Endothelial cell of umbilical vein (primary cell): ENCODE data around the gene MYH9. TPM values are rescaled to one million over a fixed set of nuclear protein-coding genes. Genes with fewer than 3 reads are reported as not detected.
A peak's percentile ranks its signal among the peaks of the same experiment; 100 is the strongest.

ENCODE experiments used
- BruUV-seq: library from RNA; stranded (reverse); fragments of 400-500 nt; replicated peaks from 2 replicates; lab custom pipeline; 2021; lab: Mats Ljungman, UMichigan
- CTCF ChIA-PET: fragments of 300-600, 350-600 bp; sonication (Branson Sonifier 250); formaldehyde crosslinking; loops from one replicate; lab custom pipeline; 2021; ENCODE audit warnings: antibody characterized with exemption, inconsistent platforms; lab: Charles Lee
- POLR2A ChIA-PET: fragments of 300-600, 350-600 bp; sonication (Branson Sonifier 250); formaldehyde crosslinking; loops from one replicate; lab custom pipeline; 2021; ENCODE audit warnings: antibody characterized with exemption, inconsistent platforms; lab: Charles Lee
- DNase-seq: peaks from one replicate; pipeline ENCODE4 v3.0.0-alpha.2; 2011; ENCODE audit warnings: low read depth, low spot score
- FAIRE-seq: peaks from 2 replicates; lab custom pipeline; 2011; peaks lifted over from hg19 to GRCh38; lab: Jason Lieb, UNC
- H2AFZ ChIP-seq: 2 replicates; pipeline ENCODE4 v1.6.0; 2012; ENCODE audit warnings: low read depth, low read length, control low read depth, inconsistent platforms
- H3K27ac ChIP-seq: 2 replicates; pipeline ENCODE4 v1.5.1; 2011; ENCODE audit warnings: low read depth, mild to moderate bottlenecking, control low read depth, low read length, moderate library complexity; ENCODE audit not compliant: insufficient read depth
- H3K27me3 ChIP-seq, 2 experiments: 2 replicates each; pipeline versions ENCODE4 v1.6.0 to v1.6.1; 2011; ENCODE audit warnings: low read length in 2 of 2, mixed read lengths in 1 of 2; ENCODE audit not compliant: control insufficient read depth in 2 of 2, insufficient read depth in 2 of 2
- H3K36me3 ChIP-seq, 2 experiments: 2 replicates in 1 of 2; 3 replicates in 1 of 2; pipeline ENCODE4 v1.5.1; 2011; ENCODE audit warnings: low read length in 2 of 2, mild to moderate bottlenecking in 1 of 2, moderate library complexity in 1 of 2; ENCODE audit not compliant: control insufficient read depth in 2 of 2, insufficient read depth in 2 of 2; ENCODE audit errors: extremely low read depth in 1 of 2
- H3K4me1 ChIP-seq: 3 replicates; pipeline ENCODE4 v1.5.1; 2011; ENCODE audit warnings: mild to moderate bottlenecking, low read length; ENCODE audit not compliant: control insufficient read depth, insufficient read depth; ENCODE audit errors: extremely low read depth
- H3K4me2 ChIP-seq: 2 replicates; pipeline ENCODE4 v1.6.1; 2011; ENCODE audit warnings: low read length, control low read depth, mixed read lengths; ENCODE audit not compliant: insufficient read depth
- H3K4me3 ChIP-seq, 3 experiments: fragments of 200-600 bp in 1 of 3; sonication (generic), shearing (Covaris generic) in 1 of 3; replicated peaks in 1 of 3; 2 replicates each; pipeline ENCODE4 v1.5.1; 2011 to 2016; ENCODE audit warnings: control low read depth in 3 of 3, low read length in 3 of 3, mild to moderate bottlenecking in 2 of 3, inconsistent platforms in 1 of 3, low read depth in 1 of 3, moderate library complexity in 1 of 3; ENCODE audit not compliant: insufficient read depth in 1 of 3
- H3K79me2 ChIP-seq: 2 replicates; pipeline ENCODE4 v1.6.0; 2012; ENCODE audit warnings: low read length, inconsistent platforms; ENCODE audit not compliant: control insufficient read depth, insufficient read depth
- H3K9ac ChIP-seq: replicated peaks from 2 replicates; pipeline ENCODE3; 2011; ENCODE audit warnings: low read length, control low read depth; ENCODE audit not compliant: insufficient read depth; ENCODE audit errors: extremely low read depth
- H3K9me1 ChIP-seq: replicated peaks from 3 replicates; pipeline ENCODE4 v1.6.0; 2011; ENCODE audit warnings: mild to moderate bottlenecking, low read length; ENCODE audit not compliant: control insufficient read depth, insufficient read depth; ENCODE audit errors: extremely low read depth
- H3K9me3 ChIP-seq: replicated peaks from 2 replicates; pipeline ENCODE4 v1.5.1; 2012; ENCODE audit warnings: low read length, inconsistent platforms; ENCODE audit not compliant: control insufficient read depth, insufficient read depth
- H4K20me1 ChIP-seq: replicated peaks from 2 replicates; pipeline ENCODE3; 2011; ENCODE audit warnings: mild to moderate bottlenecking, low read length; ENCODE audit not compliant: control insufficient read depth, insufficient read depth; ENCODE audit errors: extremely low read depth
- EZH2 ChIP-seq: IDR thresholded peaks from 2 replicates; pipeline ENCODE4 v1.6.1; 2012; ENCODE audit warnings: borderline replicate concordance, low read depth, mild to moderate bottlenecking, moderate library complexity, low read length, inconsistent platforms; ENCODE audit not compliant: severe bottlenecking
- GATA2 ChIP-seq: IDR thresholded peaks from 2 replicates; pipeline ENCODE4 v1.7.0; 2011; ENCODE audit warnings: low read depth, mild to moderate bottlenecking, moderate library complexity, mixed read lengths, low read length; ENCODE audit not compliant: insufficient read length, insufficient read depth
- JUN ChIP-seq: IDR thresholded peaks from 2 replicates; pipeline ENCODE4 v1.6.1; 2011; ENCODE audit warnings: borderline replicate concordance, low read depth; ENCODE audit not compliant: insufficient read length, insufficient read depth
- MYC ChIP-seq: IDR thresholded peaks from one replicate; pipeline ENCODE4 v1.6.1; 2011; ENCODE audit warnings: mild to moderate bottlenecking, low read depth, low read length
- POLR2A ChIP-seq: IDR thresholded peaks from 2 replicates; pipeline ENCODE4 v1.6.1; 2012; ENCODE audit warnings: low read depth, mild to moderate bottlenecking, control low read depth, low read length
- POLR2AphosphoS5 ChIP-seq: IDR thresholded peaks from 2 replicates; pipeline ENCODE4 v1.6.1; 2012; ENCODE audit warnings: low read depth, mild to moderate bottlenecking, control low read depth, low read length, moderate library complexity; ENCODE audit not compliant: insufficient read depth
- dilution Hi-C: fragments of 300-500 bp; cut with MboI; formaldehyde crosslinking; loops from one replicate; pipeline ENCODE4 v1.15.0; 2019; ENCODE audit warnings: low sequenced_read_pairs; ENCODE audit not compliant: extremely low pct_ligation_motif_present
- intact Hi-C: fragments of 100-400 bp; cut with micrococcal nuclease; formaldehyde crosslinking; loops from one replicate; pipeline ENCODE4 v1.10.0; 2022
- polyA plus RNA-seq, 4 experiments: library from polyadenylated mRNA; depleted of rRNA in 3 of 4; stranded (reverse) in 3 of 4; unstranded in 1 of 4; fragments of >200 nt; gene quantifications; 2 replicates each; pipeline versions ENCODE4 v1.2.1 to v1.2.3, GENCODE V29; 2011 to 2012; ENCODE audit warnings: missing spikeins in 1 of 4
- total RNA-seq: library from RNA; stranded (reverse); gene quantifications from 2 replicates; pipeline ENCODE4 v1.2.3, GENCODE V29; 2021
- TF ChIP-seq, protein P1 (sequence below), 2 donors: IDR thresholded peaks; 1 replicate in 1 of 2; 2 replicates in 1 of 2; pipeline ENCODE4 v1.5.1; 2011; ENCODE audit warnings: low read length in 2 of 2, mild to moderate bottlenecking in 2 of 2, moderate library complexity in 2 of 2, control low read depth in 1 of 2, inconsistent platforms in 1 of 2, low read depth in 1 of 2; ENCODE audit not compliant: insufficient read depth in 1 of 2; ENCODE audit errors: extremely low read depth in 1 of 2
- TF ChIP-seq, protein P2 (sequence below): IDR thresholded peaks from 2 replicates; pipeline ENCODE4 v1.6.1; 2011; ENCODE audit not compliant: insufficient read depth, insufficient read length

The MYH9 gene
- total and polyA plus RNA-seq, 2 donors (not counting 3 experiments of a cell fraction or from before 2014, with no cell fraction given): 188 to 1,413 TPM

DNA sequence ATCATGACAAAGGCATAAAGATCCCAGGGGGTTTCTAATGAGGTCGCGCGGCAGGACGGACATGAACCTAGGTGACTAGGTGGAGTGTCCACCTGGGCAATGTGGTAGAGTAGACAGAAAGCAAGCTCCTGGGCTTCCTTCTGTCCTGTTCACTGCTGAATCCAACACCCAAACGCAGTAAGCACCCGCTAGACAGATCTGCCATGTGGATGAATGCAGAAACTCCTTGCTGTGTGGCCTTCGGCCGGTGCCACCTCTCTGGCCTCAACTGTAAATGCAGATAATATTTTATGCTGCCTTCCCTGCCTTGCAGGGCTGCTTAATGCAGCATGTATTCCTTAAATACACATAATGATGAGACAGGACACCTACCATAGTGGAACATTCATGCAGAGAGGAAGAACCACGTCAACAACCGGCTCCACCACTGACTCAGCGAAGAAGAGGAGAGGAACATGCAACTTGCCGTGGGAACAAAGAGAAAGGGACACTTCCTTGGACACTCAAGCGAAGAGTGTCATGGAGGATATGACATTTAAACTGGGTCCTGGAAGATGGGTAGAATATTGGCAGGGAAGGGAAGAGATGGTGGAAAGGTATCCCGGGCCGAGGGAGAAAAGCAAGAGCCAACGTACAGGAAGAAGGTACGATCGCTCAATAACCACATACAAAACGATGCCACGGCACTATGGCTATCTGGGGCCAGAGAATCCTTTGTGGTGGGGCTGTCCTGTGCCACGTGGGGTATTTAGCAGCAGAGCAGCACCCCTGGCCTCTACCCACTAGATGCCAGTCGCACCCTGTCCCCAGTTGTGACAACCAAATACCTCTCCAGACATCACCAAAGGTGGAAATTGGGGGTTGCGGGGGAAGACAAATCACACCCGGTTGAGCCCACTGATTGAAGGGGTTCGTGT, 30.8 kb downstream of the MYH9 start:
- BruUV-seq: TSS peak; percentile 6
- H3K27ac ChIP-seq: peak overlapping the region; percentile 56
- ChIA-PET CTCF (interaction anchor here (0.9 to 2.1 kb wide), 6 partner anchors 13 to 114 kb away, joined by 3 to 8 read pairs (median 6); no protein-coding TSS in a partner anchor), POLR2A (interaction anchor here (1.2 kb wide), 1 partner anchor 25 kb away, joined by 3 read pairs; no protein-coding TSS in a partner anchor)
- intact Hi-C loops: no loop called here
- H3K4me1 ChIP-seq: peaks cover 93% of the 10 kb centered on the region
- dilution Hi-C loops: no loop called here
- TF ChIP-seq, protein P1, sequence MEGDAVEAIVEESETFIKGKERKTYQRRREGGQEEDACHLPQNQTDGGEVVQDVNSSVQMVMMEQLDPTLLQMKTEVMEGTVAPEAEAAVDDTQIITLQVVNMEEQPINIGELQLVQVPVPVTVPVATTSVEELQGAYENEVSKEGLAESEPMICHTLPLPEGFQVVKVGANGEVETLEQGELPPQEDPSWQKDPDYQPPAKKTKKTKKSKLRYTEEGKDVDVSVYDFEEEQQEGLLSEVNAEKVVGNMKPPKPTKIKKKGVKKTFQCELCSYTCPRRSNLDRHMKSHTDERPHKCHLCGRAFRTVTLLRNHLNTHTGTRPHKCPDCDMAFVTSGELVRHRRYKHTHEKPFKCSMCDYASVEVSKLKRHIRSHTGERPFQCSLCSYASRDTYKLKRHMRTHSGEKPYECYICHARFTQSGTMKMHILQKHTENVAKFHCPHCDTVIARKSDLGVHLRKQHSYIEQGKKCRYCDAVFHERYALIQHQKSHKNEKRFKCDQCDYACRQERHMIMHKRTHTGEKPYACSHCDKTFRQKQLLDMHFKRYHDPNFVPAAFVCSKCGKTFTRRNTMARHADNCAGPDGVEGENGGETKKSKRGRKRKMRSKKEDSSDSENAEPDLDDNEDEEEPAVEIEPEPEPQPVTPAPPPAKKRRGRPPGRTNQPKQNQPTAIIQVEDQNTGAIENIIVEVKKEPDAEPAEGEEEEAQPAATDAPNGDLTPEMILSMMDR (IDR thresholded peaks at IDR 0.05; ENCODE audit: extremely low read depth in 1 of 2, insufficient read depth in 1 of 2, low read depth in 1 of 2, low read length in 2 of 2): no peak
- TF ChIP-seq JUN: no peak
- no peak for TF ChIP-seq MYC
- no peak for TF ChIP-seq EZH2
- TF ChIP-seq POLR2AphosphoS5: no peak
- TF ChIP-seq GATA2: no peak
- TF ChIP-seq, protein P2, sequence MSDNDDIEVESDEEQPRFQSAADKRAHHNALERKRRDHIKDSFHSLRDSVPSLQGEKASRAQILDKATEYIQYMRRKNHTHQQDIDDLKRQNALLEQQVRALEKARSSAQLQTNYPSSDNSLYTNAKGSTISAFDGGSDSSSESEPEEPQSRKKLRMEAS: no peak
- TF ChIP-seq POLR2A: no peak
- H3K9me3 ChIP-seq: no peaks in the 10 kb centered on the region
- peak overlapping the region; percentile 4 for H3K9ac ChIP-seq
- H4K20me1 ChIP-seq: peaks cover 7% of the 10 kb centered on the region
- peak overlapping the region; percentile 4 for H3K4me2 ChIP-seq
- no peaks in the 10 kb centered on the region for H3K9me1 ChIP-seq
- FAIRE-seq: peak; percentile 47
- no peak for DNase-seq
- no peak overlapping the region for H3K4me3 ChIP-seq
- no peaks in the 10 kb centered on the region for H3K27me3 ChIP-seq
- H3K36me3 ChIP-seq: peaks cover 3 to 4% of the 10 kb centered on the region in 2 experiments
- peaks cover 96% of the 10 kb centered on the region for H3K79me2 ChIP-seq
- no peak overlapping the region for H2AFZ ChIP-seq
